SK-N-SH (cell line): Measurements from ENCODE around the gene DDAH1.

Experiments
- CTCF ChIP-seq: fragments of 200-600 bp; sonication (generic); IDR thresholded peaks from 2 replicates; pipeline ENCODE4 v1.6.1; 2017; ENCODE audit warnings: antibody characterized with exemption, mild to moderate bottlenecking, moderate library complexity
- EP300 ChIP-seq, 2 experiments: IDR thresholded peaks; 2 replicates each; pipeline versions ENCODE4 v1.4.0 to v1.6.1; 2012; ENCODE audit warnings: borderline replicate concordance in 1 of 2, low read depth in 1 of 2, low read length in 1 of 2
- EZH2phosphoT487 ChIP-seq: fragments of 200-600 bp; sonication (generic); IDR thresholded peaks from 2 replicates; pipeline ENCODE4 v1.6.1; 2017; ENCODE audit warnings: low read depth, mixed run types, mild to moderate bottlenecking, antibody characterized with exemption, moderate library complexity, borderline replicate concordance

GRCh38 chr1:85280636-85281035, 184.3 kb downstream of the DDAH1 start:
- no peak for TF ChIP-seq EP300 (IDR thresholded peaks at IDR 0.05; ENCODE audit: borderline replicate concordance in 1 of 2, low read depth in 1 of 2, low read length in 1 of 2)
- no peak for TF ChIP-seq CTCF
- no peak for TF ChIP-seq EZH2phosphoT487
